Mucosa of descending colon (tissue), 3 donors: ENCODE measurements around the gene KRTAP3-1. TPM values are rescaled to one million over a fixed set of nuclear protein-coding genes. Genes with fewer than 3 reads are reported as not detected.
A peak's percentile ranks its signal among the peaks of the same experiment; 100 is the strongest.

Source experiments
- ATAC-seq: fragments of 200-7000 bp; cut with Tn5 transposase; one replicate; pipeline ENCODE4 v1.9.1; 2020; ENCODE audit warnings: mild to moderate bottlenecking, moderate library complexity
- DNase-seq, 3 donors: peaks; one replicate each; pipeline ENCODE4 v3.0.0-alpha.2; 2020
- H3K36me3 ChIP-seq: fragments of 200-600 bp; one replicate; pipeline ENCODE4 v1.8.0; 2021; ENCODE audit warnings: low read depth, mild to moderate bottlenecking
- H3K4me1 ChIP-seq: fragments of 200-600 bp; one replicate; pipeline ENCODE4 v1.8.0; 2021; ENCODE audit warnings: low read depth, mild to moderate bottlenecking
- H3K4me3 ChIP-seq: fragments of 200-600 bp; one replicate; pipeline ENCODE4 v1.8.0; 2021; ENCODE audit warnings: mild to moderate bottlenecking
- H3K9me3 ChIP-seq: fragments of 200-600 bp; one replicate; pipeline ENCODE4 v1.8.0; 2021; ENCODE audit warnings: mild to moderate bottlenecking
- CTCF ChIP-seq: fragments of 200-600 bp; IDR thresholded peaks from one replicate; pipeline ENCODE4 v1.8.0; 2022; ENCODE audit warnings: antibody characterized with exemption, mild to moderate bottlenecking
- intact Hi-C, 2 donors: fragments of 100-400 bp; cut with DNase I in 1 of 2; cut with micrococcal nuclease in 1 of 2; formaldehyde crosslinking; loops; one replicate each; pipeline versions ENCODE4 v1.11.0 to v1.11.1; 2022; cut with DNase I, micrococcal nuclease
- total RNA-seq, 3 donors: library from RNA; stranded (reverse); fragmentation: NEBNext Ultra II Directional in 2 of 3; extraction: Animal tissue kit (Norgen Biotek cat#: 25700) in 2 of 3; gene quantifications; one replicate each; pipeline versions ENCODE4 v1.2.1 to v1.2.4, GENCODE V29; 2021 to 2023
- donor health status: DM: no; HTN: no; CAD: no; lungs with moderate emphysema.
- donor health status: DM: no; HTN: no; CAD: no.
- donor health status: DM: no; HTN: yes; CAD: no.

The KRTAP3-1 gene
- total RNA-seq, 3 donors from 2014 or later: not detected

GRCh38 chr17:40995116-40995515 is 13.8 kb downstream of the KRTAP3-1 start:
- no peak for TF ChIP-seq CTCF
- no peak for ATAC-seq
- intact Hi-C loops: no loop called here
- H3K36me3 ChIP-seq: no peaks in the 10 kb centered on the region
- no peaks in the 10 kb centered on the region for H3K4me1 ChIP-seq
- H3K4me3 ChIP-seq: no peak overlapping the region
- no peak for DNase-seq
- no peaks in the 10 kb centered on the region for H3K9me3 ChIP-seq

- Histone ChIP-seq H3K36me3 (no peaks in the 10 kb centered on the region), H3K4me1 (no peaks in the 10 kb centered on the region), H3K4me3 (no peak within 1 kb of the TSS), H3K9me3 (no peaks in the 10 kb centered on the region)
- no peak for DNase-seq
- TF ChIP-seq CTCF: no peak
- intact Hi-C loops: no loop called here
- no peak for ATAC-seq
Observed at GRCh38 chr17:40993839-40994238, 15.1 kb downstream of the KRTAP3-1 start, which contains the start of gene KRTAP3-3. Gene KRTAP3-3 (minus strand): TSS chr17:40994164. CDS start chr17:40994097, 67 bp downstream.

GRCh38 chr17:40993084-40993483 is 15.8 kb downstream of the KRTAP3-1 start:
- H3K4me3 ChIP-seq: no peak overlapping the region
- no peak for ATAC-seq
- intact Hi-C loops: no loop called here
- DNase-seq: no peak
- TF ChIP-seq CTCF: no peak
- no peaks in the 10 kb centered on the region for H3K36me3 ChIP-seq
- H3K9me3 ChIP-seq: no peaks in the 10 kb centered on the region
- H3K4me1 ChIP-seq: no peaks in the 10 kb centered on the region

GRCh38 chr17:40992666-40993065 is 16.3 kb downstream of the KRTAP3-1 start:
- no peaks in the 10 kb centered on the region for H3K4me1 ChIP-seq
- H3K9me3 ChIP-seq: no peaks in the 10 kb centered on the region
- H3K36me3 ChIP-seq: no peaks in the 10 kb centered on the region
- no peak for TF ChIP-seq CTCF
- no peak overlapping the region for H3K4me3 ChIP-seq
- DNase-seq (no peak), ATAC-seq (peak; percentile 62)
- intact Hi-C loops: no loop called here

- no peaks in the 10 kb centered on the region for H3K36me3 ChIP-seq
- DNase-seq (no peak), ATAC-seq (no peak)
- H3K9me3 ChIP-seq: no peaks in the 10 kb centered on the region
- no peaks in the 10 kb centered on the region for H3K4me1 ChIP-seq
- intact Hi-C loops: no loop called here
- TF ChIP-seq CTCF: no peak
- no peak overlapping the region for H3K4me3 ChIP-seq
Observed at GRCh38 chr17:40986920-40987319, 22.0 kb downstream of the KRTAP3-1 start.

GRCh38 chr17:40984226-40984625 is 24.7 kb downstream of the KRTAP3-1 start, which contains the start of gene KRT40:
Gene KRT40 (minus strand): TSS chr17:40984326. CDS start chr17:40984273, 53 bp downstream.
- no peak for ATAC-seq
- intact Hi-C loops: no loop called here
- H3K4me1 ChIP-seq: no peaks in the 10 kb centered on the region

More at GRCh38 chr17:40984226-40984625, 24.7 kb downstream of the KRTAP3-1 start, which contains the start of gene KRT40:
- Histone ChIP-seq H3K9me3 (no peaks in the 10 kb centered on the region), H3K36me3 (no peaks in the 10 kb centered on the region), H3K4me3 (no peak within 1 kb of the TSS)
- no peak for TF ChIP-seq CTCF
- DNase-seq: no peak
